AG10803 (cell line): Measurements from ENCODE around the gene SERPINB4.
"Not testable (repeated sequence)": the region's sequence is repeated elsewhere in the genome, so short reads cannot be mapped to it uniquely, and the experiment has no call there.

Source experiments
- DNase-seq: peaks from one replicate; pipeline ENCODE4 v3.0.0; 2010; ENCODE audit warnings: low read depth
- H3K4me3 ChIP-seq: 2 replicates; pipeline ENCODE4 v1.5.1; 2011; ENCODE audit warnings: mild to moderate bottlenecking, low read length, control low read depth
- TF ChIP-seq, protein P1 (sequence below): conservative IDR thresholded peaks from 2 replicates; pipeline ENCODE4 v1.5.1; 2011; ENCODE audit warnings: mild to moderate bottlenecking, low read length, control low read depth, inconsistent platforms

SERPINB4 gene

DNA sequence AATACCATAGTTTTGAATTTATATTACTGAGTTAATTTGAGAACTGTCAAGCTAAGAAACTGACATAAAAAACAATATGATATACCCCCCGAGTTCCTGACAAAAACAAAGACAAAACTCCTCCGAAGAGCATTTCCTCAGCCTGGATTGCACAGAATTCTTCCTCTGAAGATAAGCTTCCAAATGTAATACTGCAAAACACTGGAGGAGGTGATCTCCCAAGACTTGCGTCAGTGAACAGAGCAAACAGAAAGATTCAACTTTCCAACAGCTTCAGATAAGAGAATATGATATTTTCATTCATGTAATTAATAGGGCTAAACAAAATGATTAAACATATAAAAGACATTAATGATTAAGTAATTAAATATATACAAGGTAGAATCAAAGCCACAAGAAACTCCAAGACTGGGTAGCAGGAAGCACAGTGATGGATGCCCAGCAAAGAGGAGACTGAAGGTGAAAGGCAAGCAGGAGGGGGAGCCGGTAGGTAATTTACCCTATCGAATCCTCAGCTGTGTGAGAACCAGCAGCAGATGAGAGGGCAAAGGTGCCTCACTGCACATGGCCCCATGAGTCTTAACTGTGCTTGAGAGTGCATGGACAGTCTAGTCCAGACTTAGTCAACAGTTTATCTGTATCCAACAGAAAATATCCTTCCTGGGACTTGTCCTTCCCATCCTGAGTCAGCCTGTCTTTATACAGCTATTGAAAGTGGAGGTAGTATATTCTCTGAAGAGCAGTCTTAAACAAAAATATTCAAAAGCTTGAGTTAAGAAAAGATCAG, 36.0 kb upstream of the SERPINB4 start:
- H3K4me3 ChIP-seq = no peak overlapping the region
- TF ChIP-seq, protein P1, sequence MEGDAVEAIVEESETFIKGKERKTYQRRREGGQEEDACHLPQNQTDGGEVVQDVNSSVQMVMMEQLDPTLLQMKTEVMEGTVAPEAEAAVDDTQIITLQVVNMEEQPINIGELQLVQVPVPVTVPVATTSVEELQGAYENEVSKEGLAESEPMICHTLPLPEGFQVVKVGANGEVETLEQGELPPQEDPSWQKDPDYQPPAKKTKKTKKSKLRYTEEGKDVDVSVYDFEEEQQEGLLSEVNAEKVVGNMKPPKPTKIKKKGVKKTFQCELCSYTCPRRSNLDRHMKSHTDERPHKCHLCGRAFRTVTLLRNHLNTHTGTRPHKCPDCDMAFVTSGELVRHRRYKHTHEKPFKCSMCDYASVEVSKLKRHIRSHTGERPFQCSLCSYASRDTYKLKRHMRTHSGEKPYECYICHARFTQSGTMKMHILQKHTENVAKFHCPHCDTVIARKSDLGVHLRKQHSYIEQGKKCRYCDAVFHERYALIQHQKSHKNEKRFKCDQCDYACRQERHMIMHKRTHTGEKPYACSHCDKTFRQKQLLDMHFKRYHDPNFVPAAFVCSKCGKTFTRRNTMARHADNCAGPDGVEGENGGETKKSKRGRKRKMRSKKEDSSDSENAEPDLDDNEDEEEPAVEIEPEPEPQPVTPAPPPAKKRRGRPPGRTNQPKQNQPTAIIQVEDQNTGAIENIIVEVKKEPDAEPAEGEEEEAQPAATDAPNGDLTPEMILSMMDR = no peak
- DNase-seq = no peak

DNA sequence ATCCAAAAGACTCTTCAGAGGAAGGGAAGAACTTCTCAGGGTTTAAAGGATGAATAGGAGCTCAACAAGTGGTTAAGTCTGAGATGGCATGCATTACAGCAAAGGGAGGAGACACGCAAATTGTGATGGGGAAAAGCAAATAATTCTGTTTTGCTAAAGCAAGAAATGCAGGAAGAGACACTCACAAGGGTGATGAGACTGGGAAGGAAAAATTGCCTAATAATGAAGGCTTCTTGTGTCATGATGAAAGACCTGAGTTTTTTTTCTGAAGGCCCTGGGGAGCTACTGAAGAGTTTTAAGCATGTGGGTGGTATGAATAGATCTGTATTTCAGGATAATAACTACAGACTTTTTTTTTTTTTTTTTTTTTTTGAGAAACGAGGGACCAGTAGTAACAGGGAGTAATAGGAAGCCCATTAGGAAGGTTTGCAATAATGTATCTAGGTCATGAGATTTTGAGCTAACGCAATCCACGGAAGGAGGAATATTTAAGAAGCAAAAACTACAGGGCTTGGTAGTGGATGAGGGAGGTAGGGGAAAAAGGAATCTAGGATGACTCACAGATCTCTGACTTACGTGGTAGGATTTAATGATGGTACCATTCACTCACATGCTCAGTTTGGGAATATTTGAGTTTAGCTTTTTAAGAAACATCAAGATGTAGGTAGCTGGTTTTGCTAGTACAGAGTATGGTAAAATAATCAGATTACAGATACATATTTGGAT, 33.6 kb upstream of the SERPINB4 start:
- TF ChIP-seq, protein P1 = no peak
- H3K4me3 ChIP-seq = no peak overlapping the region
- DNase-seq = peak; percentile 55

DNA sequence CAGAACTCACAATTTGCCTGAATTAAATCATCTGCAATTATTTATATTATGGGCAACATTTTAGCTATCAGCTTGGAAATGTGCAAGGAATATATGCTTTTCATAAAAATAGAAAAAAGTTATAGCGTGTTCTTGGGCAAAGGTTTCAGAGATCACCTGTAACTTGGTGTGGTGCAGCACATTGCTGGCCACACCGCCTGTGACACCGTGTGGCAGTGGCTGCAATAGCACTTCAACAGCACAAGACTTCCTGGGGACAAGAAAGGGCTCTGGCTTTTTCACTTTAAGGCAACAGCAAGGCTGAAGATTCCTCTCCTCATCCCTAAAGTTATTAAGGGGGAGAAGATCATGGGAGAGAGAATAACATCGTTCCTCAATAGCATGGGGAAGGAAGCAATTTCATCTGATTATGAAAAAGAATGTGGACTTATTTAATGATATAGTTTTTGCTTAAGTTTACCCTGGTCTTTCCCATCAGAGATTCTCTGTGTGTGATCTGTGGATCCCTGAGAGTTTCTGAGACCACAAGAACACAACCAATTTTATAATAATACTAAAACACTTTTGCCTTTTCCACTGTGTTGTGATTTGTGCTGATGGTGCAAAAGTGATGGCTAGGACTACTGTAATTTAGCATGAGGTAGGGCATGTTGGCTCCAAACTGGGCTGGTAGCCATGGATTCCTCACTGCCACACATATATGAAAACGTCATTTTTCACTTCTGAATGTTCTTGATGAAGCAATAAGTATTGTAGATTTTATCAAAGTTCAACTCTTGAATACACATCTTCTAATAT, 32.7 kb upstream of the SERPINB4 start:
- no peak for DNase-seq
- no peak overlapping the region for H3K4me3 ChIP-seq
- TF ChIP-seq, protein P1 = peak; percentile 34

DNA sequence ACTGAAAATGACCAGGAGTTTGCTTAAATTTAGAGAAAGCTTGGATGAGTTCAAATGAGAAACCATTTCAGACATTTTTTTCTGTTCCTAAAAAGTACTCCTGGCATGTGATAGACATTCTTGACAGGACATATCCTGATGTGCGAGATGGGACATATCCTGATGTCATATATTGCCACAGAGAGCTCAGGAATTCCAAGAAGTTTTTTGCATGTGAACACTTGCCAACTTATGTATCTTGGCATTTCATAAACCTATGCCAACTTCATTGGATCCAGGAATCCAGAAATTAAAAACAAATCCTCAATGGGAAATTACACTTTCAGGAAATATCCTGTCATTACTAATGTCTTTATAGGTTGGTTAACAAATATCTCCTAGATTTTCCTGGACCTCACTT, 20.5 kb upstream of the SERPINB4 start:
- TF ChIP-seq, protein P1 = no peak
- peak; percentile 39 for DNase-seq
- H3K4me3 ChIP-seq = no peak overlapping the region

DNA sequence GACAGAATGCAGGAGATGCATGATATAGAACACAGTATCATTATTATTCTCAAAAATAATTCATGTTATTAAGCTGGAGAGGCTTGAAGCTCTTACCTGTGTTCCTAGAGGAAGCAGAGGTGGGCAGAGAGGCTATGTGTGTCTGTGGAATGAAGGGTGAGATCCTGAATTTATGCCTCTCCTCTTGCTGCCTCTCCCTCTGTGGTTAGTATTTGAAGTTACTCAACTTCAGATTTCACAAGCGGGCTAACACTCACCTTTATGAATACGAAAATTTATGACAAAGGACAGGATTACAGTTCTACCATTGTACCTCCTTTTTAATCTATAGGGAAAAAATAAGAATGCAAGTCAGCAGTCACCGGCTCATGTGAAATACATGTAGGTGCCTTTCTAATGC, 17.7 kb upstream of the SERPINB4 start, which contains the start of gene SERPINB3:
SERPINB3 (minus strand) TSS at position 144 of the 400 bp plus-strand sequence. CDS start 677 bp downstream, outside the sequence.
- not testable (repeated sequence) for H3K4me3 ChIP-seq, DNase-seq

DNA sequence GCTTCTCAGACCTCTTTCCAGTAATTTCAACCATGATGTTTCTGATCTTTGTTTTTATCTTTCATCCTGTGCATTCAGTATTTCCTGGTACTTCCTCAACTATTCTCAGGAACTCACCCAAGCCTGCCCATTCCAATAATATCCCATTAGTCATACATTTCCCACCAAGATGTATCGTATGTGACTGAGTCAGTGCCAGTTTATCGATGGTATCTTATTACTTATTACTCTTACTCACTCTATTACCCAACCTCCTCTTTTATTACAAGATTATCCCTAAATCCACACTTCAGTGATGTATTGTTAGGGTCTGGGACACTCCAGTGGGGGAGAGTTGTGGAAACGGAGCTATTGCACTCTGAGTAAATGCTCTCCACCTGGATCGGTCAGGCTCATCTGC, 14.9 kb upstream of the SERPINB4 start:
- peak; percentile 14 for DNase-seq
- H3K4me3 ChIP-seq = not testable (repeated sequence)

DNA sequence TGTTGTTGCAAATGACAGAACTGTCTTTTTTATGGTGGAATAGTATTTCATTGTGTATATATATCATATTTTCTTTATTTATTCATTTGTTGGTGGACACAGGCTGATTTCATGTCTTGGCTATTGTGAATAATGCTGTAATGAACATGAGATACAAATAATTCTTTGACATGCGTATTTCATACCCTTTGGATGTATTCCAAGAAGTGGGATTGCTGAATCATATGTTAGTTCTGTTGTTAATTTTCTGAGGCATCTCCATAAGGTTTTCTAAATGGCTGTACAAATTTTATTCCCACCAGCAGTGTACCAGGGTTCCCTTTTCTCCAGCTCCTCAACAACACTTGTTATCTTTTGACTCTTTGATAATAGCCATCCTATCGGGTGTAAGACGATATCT, 6.2 kb upstream of the SERPINB4 start:
- not testable (repeated sequence) for H3K4me3 ChIP-seq
- peak; percentile 40 for DNase-seq

DNA sequence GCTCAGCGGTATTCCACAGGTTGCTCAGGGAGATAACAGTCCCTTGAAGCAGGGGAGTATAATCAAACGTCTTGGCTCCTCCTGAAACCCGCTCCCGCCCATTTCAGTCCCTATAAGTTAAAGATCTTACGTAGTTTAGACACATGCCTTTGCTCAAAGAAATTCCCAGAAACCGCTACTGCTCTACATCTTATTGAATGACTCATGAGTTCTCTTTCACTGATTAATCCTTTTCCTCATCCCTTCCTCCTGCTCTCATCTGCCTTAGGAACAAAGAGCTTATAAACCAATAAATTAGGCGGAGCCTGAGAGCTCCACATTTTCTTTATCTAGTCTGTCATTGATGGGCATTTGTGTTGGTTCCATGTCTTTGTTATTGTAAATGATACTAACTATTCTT, 4.2 kb upstream of the SERPINB4 start:
- DNase-seq = peak; percentile 16
- H3K4me3 ChIP-seq = no peak overlapping the region
- TF ChIP-seq, protein P1 = no peak
